Muscle of leg (tissue), 11 donors: ENCODE data around the gene FBXO40. TPM values are rescaled to one million over a fixed set of nuclear protein-coding genes. Genes with fewer than 3 reads are reported as not detected.

Source experiments
- DNase-seq: peaks from one replicate; pipeline ENCODE4 v3.0.0; 2013
- H3K27ac ChIP-seq: one replicate; pipeline ENCODE4 v1.5.1; 2013; ENCODE audit warnings: mild to moderate bottlenecking, low read length, control low read depth
- H3K27me3 ChIP-seq: one replicate; pipeline ENCODE4 v1.6.1; 2013; ENCODE audit warnings: low read length; ENCODE audit not compliant: control insufficient read depth, insufficient read depth
- H3K36me3 ChIP-seq: one replicate; pipeline ENCODE4 v1.6.1; 2013; ENCODE audit warnings: low read length; ENCODE audit not compliant: control insufficient read depth, insufficient read depth
- H3K4me1 ChIP-seq: one replicate; pipeline ENCODE4 v1.6.1; 2013; ENCODE audit warnings: low read length; ENCODE audit not compliant: control insufficient read depth, insufficient read depth
- H3K4me3 ChIP-seq: one replicate; pipeline ENCODE4 v1.5.1; 2013; ENCODE audit warnings: low read length, control low read depth
- H3K9me3 ChIP-seq: replicated peaks from 2 replicates; pipeline ENCODE4 v1.6.1; 2013; ENCODE audit warnings: low read depth, low read length; ENCODE audit not compliant: control insufficient read depth
- WGBS: methylation state at CpG from one replicate; pipeline ENCODE4 v1.1.5; 2013; ENCODE audit warnings: missing lambda C conversion rate; ENCODE audit not compliant: insufficient coverage; 5-methylcytosine and 5-hydroxymethylcytosine counted together
- polyA plus RNA-seq, 8 donors: library from polyadenylated mRNA; unstranded; fragments of 120-200 nt; gene quantifications; one replicate each; pipeline versions ENCODE4 v1.2.1 to v1.2.3, GENCODE V29; 2013; ENCODE audit warnings: inconsistent platforms in 1 of 8, low replicate concordance in 1 of 8; ENCODE audit not compliant: insufficient read length in 8 of 8, insufficient read depth in 1 of 8
- total RNA-seq: library from RNA; stranded (reverse); fragments of 120-200 nt; gene quantifications from one replicate; pipeline ENCODE4 v1.2.4, GENCODE V29; 2013

Gene FBXO40
- total and polyA plus RNA-seq, 9 donors: 1.6 to 2.7 (median 2.3) TPM

DNA sequence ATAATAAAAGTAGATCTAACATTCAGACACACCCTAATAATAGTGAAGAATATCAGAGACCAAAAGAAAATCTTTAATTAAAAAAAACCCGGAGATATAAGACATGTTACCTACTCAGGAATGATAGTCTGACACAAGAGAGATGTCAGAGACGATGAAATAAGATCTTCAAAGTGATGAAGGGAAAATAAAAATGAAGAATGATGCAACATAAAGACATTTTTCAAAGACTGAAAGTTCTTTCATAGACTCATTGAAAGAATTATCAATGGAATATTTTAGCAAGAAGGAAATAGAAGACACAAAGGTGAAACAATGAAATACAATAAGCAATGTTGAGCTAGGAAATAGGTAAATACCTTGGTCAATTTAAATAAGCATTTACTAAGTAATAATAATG is 47.9 kb downstream of the FBXO40 start:
- whole genome bisulfite sequencing: no CpG with 5 or more reads among the region's 2 CpGs
- H3K27ac ChIP-seq: no peak overlapping the region
- H3K27me3 ChIP-seq: no peaks in the 10 kb centered on the region
- H3K36me3 ChIP-seq: no peaks in the 10 kb centered on the region
- no peak overlapping the region for H3K4me3 ChIP-seq
- H3K4me1 ChIP-seq: no peaks in the 10 kb centered on the region
- H3K9me3 ChIP-seq: no peaks in the 10 kb centered on the region
- DNase-seq: no peak

DNA sequence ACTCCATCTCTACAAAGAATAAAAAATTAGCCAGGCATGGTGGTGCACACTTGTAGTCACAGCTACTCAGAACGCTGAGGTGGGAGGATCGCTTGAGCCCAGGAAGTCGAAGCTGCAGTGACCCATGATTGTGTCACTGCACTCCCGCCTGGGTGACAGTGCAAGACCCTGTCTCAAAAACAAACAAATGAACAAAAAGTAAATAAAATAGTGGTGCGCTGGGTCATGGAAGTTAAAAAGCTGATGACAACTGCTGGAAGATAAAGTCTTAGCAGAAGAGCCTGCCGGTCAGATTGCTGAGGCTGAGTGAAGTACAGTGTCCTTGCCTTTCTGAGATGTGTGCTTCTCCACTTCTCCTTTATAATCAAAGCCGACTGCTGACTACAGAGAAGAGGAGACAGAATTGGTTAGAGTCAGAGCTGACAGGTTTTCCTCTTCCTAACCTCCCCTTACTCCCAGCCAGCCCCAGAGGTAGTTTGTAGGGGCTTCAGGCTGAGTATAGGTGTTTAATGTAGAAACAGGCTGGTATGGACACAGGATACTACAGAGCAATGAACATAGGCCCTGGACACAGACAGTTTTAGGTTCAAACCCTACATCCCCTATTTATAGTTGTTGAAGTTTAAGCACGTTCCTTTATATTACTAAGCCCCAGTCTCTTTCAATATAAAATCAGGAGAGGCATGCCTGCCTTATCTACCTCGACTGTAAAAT is 49.6 kb downstream of the FBXO40 start:
- DNase-seq: no peak
- Histone ChIP-seq H3K4me1 (no peaks in the 10 kb centered on the region), H3K27ac (no peak overlapping the region), H3K36me3 (no peaks in the 10 kb centered on the region), H3K27me3 (no peaks in the 10 kb centered on the region), H3K9me3 (no peaks in the 10 kb centered on the region), H3K4me3 (no peak overlapping the region)
- WGBS: 78% methylated on average over 2 of the region's 9 CpGs

DNA sequence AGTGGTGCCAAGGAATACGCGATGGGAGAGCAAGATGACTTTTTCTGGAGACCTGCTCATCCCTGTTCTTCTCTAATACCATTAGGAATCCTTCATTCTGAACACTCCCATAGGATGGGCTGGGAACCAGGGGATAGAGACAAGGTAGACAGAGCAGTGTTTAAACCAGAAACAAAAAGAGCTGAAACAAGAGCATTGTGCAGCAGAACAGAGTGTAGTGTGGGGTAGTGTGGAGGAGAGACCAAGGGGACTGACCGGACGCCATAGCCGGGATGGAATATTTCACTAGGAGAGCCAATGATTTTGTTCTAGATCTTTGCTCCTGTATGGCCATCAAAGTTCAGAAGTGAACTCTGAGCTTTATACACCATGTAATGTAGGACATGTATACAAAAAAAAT is 51.9 kb downstream of the FBXO40 start:
- Histone ChIP-seq H3K27ac (no peak overlapping the region), H3K36me3 (no peaks in the 10 kb centered on the region), H3K27me3 (no peaks in the 10 kb centered on the region), H3K9me3 (no peaks in the 10 kb centered on the region), H3K4me3 (no peak overlapping the region), H3K4me1 (peaks cover 3% of the 10 kb centered on the region)
- 100% methylated on average over 1 of the region's 5 CpGs for WGBS
- no peak for DNase-seq

DNA sequence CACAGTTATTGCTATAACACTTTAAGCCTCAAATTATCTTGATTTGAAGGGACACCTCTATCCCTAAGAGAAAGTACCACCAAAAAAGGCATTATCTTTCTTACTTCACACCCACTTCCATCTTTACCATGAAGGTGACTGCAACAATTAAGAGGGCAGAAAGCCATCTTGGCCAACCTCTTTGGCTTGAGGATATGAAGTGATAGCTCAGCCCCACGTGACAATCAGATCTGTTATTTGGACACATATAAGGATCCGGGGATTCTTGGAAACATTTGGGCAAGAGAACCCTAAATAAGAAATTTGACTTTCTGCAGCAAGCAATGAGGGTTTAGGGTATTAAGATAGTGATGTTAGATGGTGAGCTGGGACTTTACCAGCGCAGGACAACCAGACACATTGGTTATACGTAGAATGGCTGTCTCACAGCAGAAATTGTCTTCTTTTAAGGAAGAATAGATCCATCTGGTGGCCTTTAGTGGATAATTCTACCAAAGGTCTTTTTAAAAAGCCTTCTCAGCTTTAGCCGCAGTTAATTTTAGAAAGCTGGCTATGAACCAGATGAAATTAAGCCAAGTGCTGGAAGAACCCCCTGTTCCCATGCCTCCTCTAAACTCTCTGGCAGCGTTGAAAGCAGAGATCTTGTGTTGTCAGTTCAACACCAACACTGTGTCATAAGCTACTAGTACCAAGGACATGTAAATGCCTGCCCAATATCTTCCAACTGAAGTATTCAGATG is 55.2 kb downstream of the FBXO40 start:
- no peaks in the 10 kb centered on the region for H3K27me3 ChIP-seq
- H3K36me3 ChIP-seq: no peaks in the 10 kb centered on the region
- no peaks in the 10 kb centered on the region for H3K9me3 ChIP-seq
- H3K4me3 ChIP-seq: no peak overlapping the region
- DNase-seq: peak; percentile 60
- 64% methylated on average over 4 of the region's 6 CpGs for WGBS
- peak overlapping the region; percentile 22 for H3K27ac ChIP-seq
- peaks cover 3% of the 10 kb centered on the region for H3K4me1 ChIP-seq

DNA sequence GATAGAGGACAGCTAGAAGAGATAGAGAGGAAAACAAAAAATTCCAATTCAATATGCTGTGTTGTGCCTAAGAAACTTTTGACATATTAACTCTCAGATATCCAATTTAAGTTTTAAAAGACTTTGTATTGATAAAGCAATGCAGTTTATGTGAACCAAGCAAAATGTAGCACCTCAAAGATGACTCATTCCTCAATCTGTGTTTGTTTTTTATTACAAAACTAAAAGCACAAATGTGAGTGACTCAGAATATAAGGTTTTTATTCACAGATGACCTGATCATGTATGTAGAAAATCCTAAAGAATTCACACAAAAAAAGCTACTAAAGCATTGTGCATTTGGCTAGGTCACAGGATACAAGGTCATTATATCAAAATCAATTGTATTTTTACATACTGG is 56.5 kb downstream of the FBXO40 start:
- H3K4me1 ChIP-seq: peaks cover 3% of the 10 kb centered on the region
- no peak overlapping the region for H3K27ac ChIP-seq
- H3K36me3 ChIP-seq: no peaks in the 10 kb centered on the region

DNA sequence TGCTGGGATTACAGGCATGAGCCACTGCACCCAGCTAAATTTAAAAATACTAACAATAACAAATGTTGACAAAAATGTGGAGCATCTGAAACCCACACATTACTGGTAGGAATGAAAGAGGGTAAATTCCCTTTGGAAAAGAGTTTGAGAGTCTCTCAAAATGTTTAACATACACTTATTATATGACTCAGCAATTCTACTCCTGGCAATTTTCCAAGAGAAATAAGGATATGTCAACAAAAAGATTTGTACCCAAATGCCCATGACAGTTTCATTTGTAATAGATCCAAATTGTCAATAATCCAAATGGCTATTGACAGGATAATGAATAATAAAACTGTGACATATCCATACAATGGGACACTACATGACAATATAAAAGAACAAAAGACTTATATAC is 58.5 kb downstream of the FBXO40 start:
- Histone ChIP-seq H3K4me3 (no peak overlapping the region), H3K27ac (no peak overlapping the region), H3K4me1 (peaks cover 3% of the 10 kb centered on the region), H3K36me3 (no peaks in the 10 kb centered on the region), H3K9me3 (no peaks in the 10 kb centered on the region), H3K27me3 (no peaks in the 10 kb centered on the region)
- no peak for DNase-seq

More for the DNA sequence above, 56.5 kb downstream of the FBXO40 start:
- no peak overlapping the region for H3K4me3 ChIP-seq
- H3K9me3 ChIP-seq: no peaks in the 10 kb centered on the region
- H3K27me3 ChIP-seq: no peaks in the 10 kb centered on the region
- DNase-seq: no peak

DNA sequence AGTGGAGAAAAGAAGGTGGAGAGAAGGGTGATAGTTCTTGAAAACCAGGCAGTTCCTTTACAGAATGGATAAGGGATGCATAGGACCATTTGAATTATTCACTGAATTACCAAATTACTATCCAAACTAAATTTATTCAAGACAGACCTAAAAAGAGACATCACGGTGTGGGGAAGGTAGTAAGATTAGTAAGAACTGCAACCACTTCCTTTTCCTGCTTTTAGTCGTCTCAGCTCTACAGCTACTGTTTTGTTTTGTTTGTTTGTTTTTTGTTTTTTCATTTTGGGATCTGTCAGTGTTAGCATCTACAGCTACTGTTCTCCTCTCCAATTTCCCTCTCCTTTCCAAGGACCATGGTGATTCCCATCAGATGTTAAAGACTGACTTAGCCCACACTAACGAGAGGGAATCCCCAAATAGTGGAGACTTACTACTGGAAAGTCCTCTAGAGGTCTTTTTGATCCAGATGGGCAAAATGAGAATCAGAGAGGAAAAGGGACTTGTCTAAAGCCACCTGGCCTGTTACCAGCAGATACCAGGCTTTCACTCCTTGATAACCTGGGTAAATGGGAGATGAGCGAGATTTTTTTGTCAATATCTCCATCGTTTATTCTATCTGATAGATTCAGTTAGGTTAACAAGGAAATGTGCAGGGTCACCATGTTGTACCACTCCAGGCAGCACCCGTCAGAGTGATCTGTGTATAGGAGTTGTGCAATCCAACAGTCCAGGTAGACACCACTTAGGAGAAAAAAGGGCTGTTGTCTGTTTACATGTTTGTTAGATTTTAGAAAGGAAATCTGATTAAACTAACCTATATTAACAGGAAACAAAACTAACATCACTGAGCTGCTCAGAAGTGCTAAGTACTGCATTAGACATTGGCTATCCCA is 61.6 kb downstream of the FBXO40 start:
- Histone ChIP-seq H3K4me1 (peaks cover 4% of the 10 kb centered on the region), H3K27ac (no peak overlapping the region), H3K9me3 (no peaks in the 10 kb centered on the region), H3K36me3 (no peaks in the 10 kb centered on the region), H3K4me3 (no peak overlapping the region), H3K27me3 (no peaks in the 10 kb centered on the region)
- 86% methylated on average over 2 of the region's 6 CpGs for WGBS
- no peak for DNase-seq

DNA sequence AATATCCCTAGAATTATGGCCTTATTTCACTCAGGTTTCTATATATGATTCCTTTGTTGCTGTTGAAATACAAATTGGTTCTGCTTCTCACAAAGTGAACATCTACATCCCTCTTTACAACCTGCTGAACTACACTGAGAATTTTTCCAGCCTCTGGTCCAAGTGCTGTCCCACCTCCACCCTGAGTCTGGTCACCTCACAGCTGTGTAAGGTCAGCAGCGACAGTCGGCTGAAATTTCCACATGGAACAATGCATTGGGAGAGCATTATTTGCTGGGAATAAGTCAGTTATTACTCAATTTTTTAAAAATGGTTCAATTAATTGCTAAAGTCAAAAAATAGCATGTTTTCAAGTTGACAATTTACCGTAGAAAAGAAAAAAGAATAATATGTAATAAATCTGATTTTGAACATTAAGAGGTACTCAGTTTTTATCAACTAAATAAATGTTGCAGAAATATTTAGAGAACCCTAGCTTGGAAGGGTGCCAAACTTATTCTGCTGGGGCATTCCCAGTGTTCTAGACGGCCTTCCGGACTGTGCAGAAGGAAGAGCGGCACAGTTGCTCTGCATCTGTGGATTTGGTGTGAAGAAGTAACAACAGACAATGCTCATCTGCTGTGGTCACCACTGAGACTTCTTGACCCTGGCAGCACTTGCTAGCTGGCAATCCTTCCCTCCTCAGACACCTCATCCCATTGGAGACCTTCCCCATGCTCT is 65.7 kb downstream of the FBXO40 start:
- peaks cover 14% of the 10 kb centered on the region for H3K36me3 ChIP-seq
- no peak overlapping the region for H3K4me3 ChIP-seq
- H3K9me3 ChIP-seq: no peaks in the 10 kb centered on the region
- H3K4me1 ChIP-seq: peaks cover 18% of the 10 kb centered on the region
- no peak overlapping the region for H3K27ac ChIP-seq
- no peak for DNase-seq
- WGBS: no CpG with 5 or more reads among the region's 6 CpGs
- H3K27me3 ChIP-seq: no peaks in the 10 kb centered on the region

DNA sequence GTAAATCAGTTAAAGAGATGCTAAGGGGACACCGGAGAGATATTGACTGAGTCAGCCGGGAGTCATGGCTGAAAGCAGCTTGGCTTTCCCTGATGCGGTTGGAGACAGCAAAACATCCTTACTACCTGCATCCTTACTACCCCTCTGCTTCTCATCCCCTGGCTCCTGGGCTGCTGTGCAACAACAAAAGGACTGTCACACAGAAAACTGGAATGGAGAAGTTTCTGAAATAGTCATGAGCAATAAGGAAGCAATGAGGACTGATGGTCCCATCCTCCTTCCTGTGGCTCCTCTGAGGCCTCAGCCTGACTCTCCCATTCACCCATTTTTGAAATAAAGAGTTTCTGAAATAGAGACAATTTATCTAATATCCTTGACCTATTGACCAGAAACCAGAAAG is 66.4 kb downstream of the FBXO40 start:
- H3K4me3 ChIP-seq: no peak overlapping the region
- no peaks in the 10 kb centered on the region for H3K9me3 ChIP-seq
- 95% methylated on average over 3 of the region's 3 CpGs for WGBS
- no peaks in the 10 kb centered on the region for H3K27me3 ChIP-seq
- DNase-seq: peak; percentile 9
- peaks cover 19% of the 10 kb centered on the region for H3K4me1 ChIP-seq
- H3K27ac ChIP-seq: no peak overlapping the region
- peaks cover 20% of the 10 kb centered on the region for H3K36me3 ChIP-seq
